Right lung (tissue), 5 donors: ENCODE results near the gene ACSM2B. TPM values are rescaled to one million over a fixed set of nuclear protein-coding genes. Genes with fewer than 3 reads are reported as not detected.
"Not testable (repeated sequence)": the region's sequence is repeated elsewhere in the genome, so short reads cannot be mapped to it uniquely, and the experiment has no call there.

Experiments
- DNase-seq, 2 donors: peaks; one replicate each; pipeline ENCODE4 v3.0.0-alpha.2; 2013
- polyA plus RNA-seq, 5 donors: library from polyadenylated mRNA; unstranded; fragments of 120-200 nt; gene quantifications; one replicate each; pipeline versions ENCODE4 v1.2.1 to v1.2.3, GENCODE V29; 2013; ENCODE audit warnings: inconsistent platforms in 1 of 5, low replicate concordance in 1 of 5; ENCODE audit not compliant: insufficient read length in 5 of 5, insufficient read depth in 1 of 5

Gene ACSM2B
- polyA plus RNA-seq, 5 donors: 0.32 to 1.9 (median 1.0) TPM

- not testable (repeated sequence) for DNase-seq
These were observed 43.8 kb downstream of the ACSM2B start for GRCh38 chr16:20532284-20532792.

- not testable (repeated sequence) for DNase-seq
These were observed 44.4 kb downstream of the ACSM2B start for GRCh38 chr16:20531795-20532194.

GRCh38 chr16:20520103-20520502 is 56.1 kb downstream of the ACSM2B start:
- no peak for DNase-seq

GRCh38 chr16:20519231-20519630 is 56.9 kb downstream of the ACSM2B start:
- DNase-seq: no peak

- no peak for DNase-seq
These were observed 59.0 kb downstream of the ACSM2B start for GRCh38 chr16:20517149-20517548.

- no peak for DNase-seq
These were observed 60.5 kb downstream of the ACSM2B start for GRCh38 chr16:20515688-20516090.

GRCh38 chr16:20510323-20510722 is 65.8 kb downstream of the ACSM2B start:
- no peak for DNase-seq

- DNase-seq: no peak
These were observed 68.9 kb downstream of the ACSM2B start for GRCh38 chr16:20507280-20507679.

- DNase-seq: no peak
These were observed 71.7 kb downstream of the ACSM2B start for GRCh38 chr16:20504418-20504817.

- not testable (repeated sequence) for DNase-seq
These were observed 84.7 kb downstream of the ACSM2B start for GRCh38 chr16:20491448-20491847.

- DNase-seq: not testable (repeated sequence)
These were observed 85.2 kb downstream of the ACSM2B start for GRCh38 chr16:20490994-20491393.

Other genes starting within 250 kb of the ACSM2B start
- gene GP2, start 248.9 kb downstream of the ACSM2B start, polyA plus RNA-seq: under 1 TPM in 2 of 5 donors, not detected in 3; 0.05 to 0.27 TPM
- 1 to 10 TPM in 1 of 5 donors, not detected in 4; 1.8 TPM for gene UMOD, start 223.7 kb downstream of the ACSM2B start, polyA plus RNA-seq
- gene PDILT, start 171.6 kb downstream of the ACSM2B start, polyA plus RNA-seq: not detected
- under 1 TPM; 0.36 to 0.80 (median 0.74) TPM for gene ACSM5, start 166.8 kb downstream of the ACSM2B start, polyA plus RNA-seq
- gene ACSM2A, start 124.8 kb downstream of the ACSM2B start, polyA plus RNA-seq: under 1 TPM; 0.19 to 0.87 (median 0.62) TPM
- 1 to 10 TPM in 2 of 5 donors, under 1 TPM in 3; 0.82 to 1.6 (median 0.97) TPM for gene ACSM1, start 121.3 kb upstream of the ACSM2B start, polyA plus RNA-seq
- 10 to 100 TPM; 59.5 to 86.0 (median 79.9) TPM for gene THUMPD1, start 165.5 kb upstream of the ACSM2B start, polyA plus RNA-seq
- 10 to 100 TPM; 49.6 to 73.2 (median 65.9) TPM for gene ACSM3, start 187.6 kb upstream of the ACSM2B start, polyA plus RNA-seq
- gene ERI2, start 230.1 kb upstream of the ACSM2B start, polyA plus RNA-seq: 10 to 100 TPM; 23.3 to 47.9 (median 37.4) TPM
- 10 to 100 TPM in 3 of 5 donors, 1 to 10 TPM in 2; 8.1 to 14.3 (median 11.5) TPM for gene REXO5, start 230.2 kb upstream of the ACSM2B start, polyA plus RNA-seq